Activated T-cell treated with anti-CD3 and anti-CD28 coated beads, Interleukin-2, amount 50 U/mL, for 1 hour (primary cell): ENCODE measurements around the gene PCSK1.
A peak's percentile ranks its signal among the peaks of the same experiment; 100 is the strongest.

Source experiments
- DNase-seq: peaks from one replicate; pipeline ENCODE4 v3.0.0-alpha.2; 2020

The PCSK1 gene

GRCh38 chr5:96433066-96433447 lies at the start of gene PCSK1:
Gene PCSK1 (minus strand): TSS chr5:96433248. CDS start chr5:96433042, 206 bp downstream.
- no peak for DNase-seq

GRCh38 chr5:96481867-96482266 lies 48.8 kb upstream of the PCSK1 start:
- no peak for DNase-seq

DNA sequence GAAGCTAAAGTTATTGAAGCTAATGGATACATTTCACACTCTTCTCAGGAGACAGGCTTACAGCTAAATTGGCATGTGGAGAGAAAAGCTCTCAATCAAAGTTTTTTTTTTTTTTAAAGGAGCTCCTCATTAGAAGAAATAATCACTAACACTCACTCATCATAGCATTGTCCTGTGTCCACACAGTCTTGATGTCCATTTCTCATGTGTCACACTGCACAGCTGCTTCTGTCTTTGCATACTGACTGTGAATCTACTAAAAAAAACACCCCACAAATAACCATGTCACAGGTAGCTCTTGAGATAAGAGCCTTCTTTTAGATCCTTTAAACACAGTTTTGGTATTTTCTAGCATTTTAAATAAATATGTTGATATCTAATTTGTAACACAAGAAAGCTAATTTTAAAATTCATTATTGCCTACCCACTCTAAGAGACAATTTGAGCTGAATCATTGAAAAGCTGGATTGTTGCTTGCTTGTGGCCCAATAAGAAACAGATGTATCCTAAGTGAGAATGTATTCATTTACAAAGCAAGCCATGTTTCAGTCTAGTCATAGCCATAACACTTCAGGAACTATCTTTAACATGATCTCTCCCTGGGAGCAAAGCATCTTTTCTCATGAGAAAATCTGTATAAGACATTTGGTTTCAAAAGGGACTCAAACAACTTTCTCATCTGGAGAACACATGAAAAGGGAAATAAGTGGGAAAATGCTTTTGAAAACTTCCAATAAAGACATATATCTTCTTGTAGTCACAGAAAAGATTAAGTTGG lies 48.1 kb upstream of the PCSK1 start:
- DNase-seq = no peak

DNA sequence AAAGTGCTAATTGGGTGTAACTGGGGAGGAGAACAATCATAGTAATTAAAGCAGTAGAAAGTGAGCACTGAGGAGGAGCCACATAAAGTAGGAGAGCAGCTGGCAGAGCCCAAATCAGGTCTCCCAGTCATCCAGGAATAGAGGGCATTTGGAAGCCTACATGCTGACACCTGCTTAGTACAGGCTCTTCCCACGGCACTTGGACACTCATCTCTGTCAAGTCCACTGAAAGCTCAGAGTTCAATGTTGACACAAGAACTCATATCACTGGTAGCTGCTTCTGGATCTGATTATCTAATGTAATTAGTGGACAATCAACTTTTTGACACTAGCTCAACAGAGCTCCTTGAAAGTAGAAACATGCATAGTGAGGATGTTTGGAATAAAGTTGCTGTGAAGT lies 45.9 kb upstream of the PCSK1 start:
- no peak for DNase-seq

GRCh38 chr5:96476654-96477053 lies 43.6 kb upstream of the PCSK1 start:
- no peak for DNase-seq

- DNase-seq = no peak
These were observed 41.0 kb upstream of the PCSK1 start for GRCh38 chr5:96474073-96474472.

DNA sequence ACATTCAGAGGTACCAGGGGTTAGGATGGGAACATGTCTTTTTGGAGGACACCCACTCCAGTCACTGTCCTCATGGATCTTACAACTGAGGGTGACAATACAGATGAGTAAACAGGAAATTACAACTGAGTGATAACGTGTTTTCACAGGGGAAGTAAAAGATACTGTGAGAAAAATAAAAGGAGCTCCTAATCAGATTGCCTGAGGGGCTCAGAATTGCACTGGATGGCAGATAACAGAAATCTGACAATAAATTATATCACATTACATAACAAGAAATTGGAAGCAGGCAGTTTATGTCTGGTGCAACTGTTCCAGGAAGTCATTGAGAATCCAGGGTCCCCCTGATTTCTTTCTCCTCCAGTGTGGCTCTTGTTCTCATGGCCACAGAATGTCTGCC lies 40.1 kb upstream of the PCSK1 start:
- DNase-seq = no peak

DNA sequence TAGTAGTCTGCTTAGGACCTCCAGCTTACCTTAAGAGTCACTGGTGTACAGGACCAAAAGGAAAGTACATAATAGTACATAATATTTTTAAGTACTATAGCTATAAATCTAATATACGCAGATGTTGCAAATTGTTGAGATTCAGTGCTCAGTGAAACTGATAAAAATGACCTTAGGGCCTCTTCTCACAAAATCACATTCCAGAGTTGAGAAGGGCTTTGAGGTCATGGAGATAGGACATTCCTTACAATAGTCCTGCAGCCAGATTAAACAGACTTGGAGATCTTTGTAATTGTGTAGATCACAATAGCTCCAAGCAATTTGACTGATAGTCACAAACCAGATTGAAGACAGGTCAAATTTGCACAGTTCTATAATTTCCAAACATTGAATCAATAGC lies 37.7 kb upstream of the PCSK1 start:
- DNase-seq = no peak

GRCh38 chr5:96468956-96469355 lies 35.9 kb upstream of the PCSK1 start:
- DNase-seq = no peak

DNA sequence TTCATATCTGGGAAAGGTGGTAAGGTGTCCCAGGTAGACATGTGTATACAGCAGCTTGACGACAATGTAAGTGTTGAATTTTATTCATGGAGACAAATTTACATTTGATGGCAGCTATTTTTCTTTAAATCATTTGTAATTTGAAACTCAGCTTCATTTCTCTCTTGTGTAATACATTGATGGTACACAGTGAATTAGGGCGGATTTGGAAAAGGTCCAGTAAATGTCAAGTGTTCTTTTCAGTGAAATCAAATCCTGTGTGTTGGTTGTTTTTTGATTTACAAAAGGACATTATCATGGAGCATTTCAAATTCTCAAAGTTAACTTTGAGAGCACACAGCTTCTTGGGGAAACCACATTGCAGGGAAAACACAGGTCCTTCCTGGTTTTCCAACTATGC lies 30.0 kb upstream of the PCSK1 start:
- DNase-seq = no peak

- DNase-seq = no peak
These were observed 26.5 kb upstream of the PCSK1 start for GRCh38 chr5:96459313-96460121.

GRCh38 chr5:96458176-96458575 lies 25.1 kb upstream of the PCSK1 start:
- DNase-seq = no peak

GRCh38 chr5:96455789-96456188 lies 22.7 kb upstream of the PCSK1 start:
- DNase-seq = no peak

- no peak for DNase-seq
These were observed 20.3 kb upstream of the PCSK1 start for GRCh38 chr5:96453394-96453793.

DNA sequence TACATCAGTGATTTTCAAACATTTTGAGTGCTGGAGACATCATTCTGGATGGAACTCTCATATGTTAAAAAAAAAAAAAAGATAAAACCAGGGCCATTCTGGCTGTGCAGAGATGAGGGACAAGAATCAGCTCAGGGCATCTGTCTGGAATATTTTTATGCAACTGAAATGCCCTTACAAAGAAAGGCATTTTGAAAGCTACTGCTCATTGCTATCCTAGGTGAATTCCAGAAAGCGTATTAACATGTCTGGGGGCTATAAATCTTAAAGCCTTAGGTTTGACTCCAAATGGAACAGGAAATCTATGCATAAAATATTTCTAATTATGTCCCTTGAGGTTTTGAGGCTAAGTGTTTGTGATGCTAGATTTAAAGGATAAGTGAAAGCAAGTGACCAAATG lies 14.9 kb upstream of the PCSK1 start:
- no peak for DNase-seq

- no peak for DNase-seq
These were observed 7.1 kb upstream of the PCSK1 start for GRCh38 chr5:96440185-96440538.

DNA sequence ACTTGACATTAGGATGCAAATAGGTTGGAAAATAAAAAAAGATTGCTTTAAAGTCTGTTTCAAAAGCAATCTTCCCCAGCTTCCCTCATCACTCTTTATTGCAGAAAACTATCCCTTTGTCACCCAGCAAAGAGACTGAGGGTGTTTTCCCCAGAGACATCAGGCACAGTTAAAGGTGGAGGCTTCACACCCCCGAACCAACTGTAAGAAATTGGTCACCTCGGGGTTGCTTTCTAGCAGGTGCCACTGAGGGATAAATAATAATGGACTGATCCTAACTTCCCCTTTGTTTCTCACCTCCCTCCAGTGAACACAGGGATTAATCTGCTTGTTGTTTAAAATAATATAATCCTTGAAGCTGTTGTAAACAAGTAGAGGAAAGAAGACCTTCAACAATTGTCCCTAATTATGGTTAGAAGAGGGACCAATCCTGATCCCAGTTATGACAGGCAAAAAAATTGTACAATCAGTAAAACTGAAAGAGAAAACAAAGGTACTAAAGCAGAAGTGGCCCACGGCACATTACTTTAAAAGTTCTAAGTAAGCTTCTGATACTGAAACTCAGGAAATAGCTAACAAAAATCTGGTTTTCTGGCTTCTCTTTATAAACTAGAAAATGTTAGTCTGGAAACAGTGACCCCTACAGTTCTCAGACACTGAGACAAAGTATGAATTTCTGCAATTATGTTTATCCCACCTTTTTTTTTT lies 6.6 kb upstream of the PCSK1 start:
- no peak for DNase-seq

- peak; percentile 25 for DNase-seq
These were observed 1.2 kb upstream of the PCSK1 start for GRCh38 chr5:96434201-96434645.

- DNase-seq = no peak
These were observed 607 bp downstream of the PCSK1 start for GRCh38 chr5:96432216-96433065.

DNA sequence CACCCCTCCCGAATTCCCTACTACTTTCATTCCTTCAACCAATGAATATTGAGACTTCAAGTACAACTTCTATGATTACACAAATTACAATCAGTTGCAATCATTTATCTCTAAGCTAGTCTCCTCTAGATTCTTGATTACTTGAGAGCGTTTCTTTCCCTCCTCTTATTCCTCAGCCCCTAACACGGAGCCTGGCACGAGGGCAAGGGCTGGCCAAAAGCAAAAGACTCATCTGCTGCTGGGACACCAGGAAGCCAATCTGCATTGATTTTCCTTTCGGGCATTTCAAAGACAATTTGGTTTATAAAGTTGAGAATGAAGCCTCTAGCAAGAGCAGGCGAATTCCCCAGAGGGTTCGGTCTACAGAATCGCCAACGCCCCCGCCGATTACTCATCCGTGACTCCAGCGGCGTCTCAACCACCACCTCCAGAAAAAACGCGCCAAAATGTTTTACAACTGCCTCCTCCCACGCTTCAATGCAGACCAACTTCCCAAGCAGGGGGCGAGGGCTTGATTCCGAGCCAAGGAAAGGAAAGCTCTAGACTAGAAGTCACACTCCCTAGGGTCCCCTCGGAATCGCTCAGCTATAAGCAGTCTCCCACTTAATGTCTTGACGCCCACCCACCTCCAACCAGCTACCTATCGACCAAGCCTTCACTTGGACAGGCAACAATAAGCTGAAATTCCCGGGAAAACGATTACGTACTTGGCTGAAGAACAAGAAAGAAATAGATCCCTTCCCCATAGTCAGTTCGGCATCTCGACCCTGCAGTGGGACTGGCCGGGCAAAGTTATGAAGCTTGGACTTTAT lies 1.5 kb downstream of the PCSK1 start:
- no peak for DNase-seq

GRCh38 chr5:96427824-96428223 lies 5.2 kb downstream of the PCSK1 start:
- DNase-seq = no peak

- no peak for DNase-seq
These were observed 6.2 kb downstream of the PCSK1 start for GRCh38 chr5:96426831-96427230.
